GM18909 (cell line): ENCODE data around the gene OR2AT4.

Source experiments
- ATAC-seq: cut with Tn5 transposase; IDR thresholded peaks from one replicate; pipeline ENCODE4 v1.9.1; 2021; ENCODE audit warnings: mild to moderate bottlenecking; ENCODE audit not compliant: unreplicated experiment, poor library complexity

The OR2AT4 gene

GRCh38 chr11:75033916-75034315, 62.8 kb downstream of the OR2AT4 start:
- ATAC-seq = no peak

GRCh38 chr11:75032550-75032935, 64.1 kb downstream of the OR2AT4 start:
- no peak for ATAC-seq

- no peak for ATAC-seq
Observed at GRCh38 chr11:75031771-75032549, 64.7 kb downstream of the OR2AT4 start.
